ENCODE measurements around the gene ATP5F1C.
"Not testable (repeated sequence)": the region's sequence is repeated elsewhere in the genome, so short reads cannot be mapped to it uniquely, and the experiment has no call there.

The ATP5F1C gene

DNA sequence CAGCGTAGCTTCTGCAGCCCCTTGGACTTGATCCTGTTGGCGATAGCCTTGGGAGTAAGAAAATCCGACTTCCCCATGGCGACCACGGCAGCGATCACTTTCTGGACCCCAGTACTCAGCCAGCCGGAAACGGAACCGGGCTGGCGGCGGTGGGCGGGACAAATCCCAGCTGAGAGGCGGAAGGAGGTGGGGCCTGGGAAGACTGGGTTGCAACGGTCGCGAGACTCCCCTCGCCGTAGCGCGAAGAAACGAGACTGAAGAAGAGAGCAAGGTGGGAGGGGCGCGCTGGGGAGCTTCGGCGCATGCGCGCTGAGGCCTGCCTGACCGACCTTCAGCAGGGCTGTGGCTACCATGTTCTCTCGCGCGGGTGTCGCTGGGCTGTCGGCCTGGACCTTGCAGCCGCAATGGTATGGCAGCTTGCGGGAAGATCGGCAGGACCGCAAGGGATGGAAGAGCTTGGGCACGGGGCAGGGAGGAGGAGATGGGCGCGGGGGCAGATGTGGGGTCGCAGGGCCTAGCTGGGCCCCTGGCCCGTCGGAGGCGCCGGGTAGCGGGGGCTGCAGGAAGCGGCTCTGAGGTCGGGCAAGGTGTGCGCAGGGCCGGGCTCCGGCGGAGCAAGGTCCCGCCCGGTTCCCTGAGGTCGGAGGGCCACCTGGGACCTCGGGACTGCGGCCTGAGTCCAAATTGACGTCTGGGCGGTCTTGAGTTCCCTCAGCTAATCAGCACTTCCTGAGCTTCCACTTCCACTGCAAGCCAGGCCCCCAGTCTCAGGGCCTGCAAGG lies at the start of gene ATP5F1C, which contains the start of gene KIN:
Gene ATP5F1C (plus strand): TSS at position 321 of the 782 bp plus-strand sequence. CDS start 31 bp downstream, at position 352.
Gene KIN (minus strand): TSS at position 137 of the 782 bp plus-strand sequence. CDS start 60 bp downstream, at position 77.
- DNase-seq: peak; percentile 57

- no peak for DNase-seq
Measured at GRCh38 chr10:7738536-7739407, 49.2 kb upstream of the ATP5F1C start.

DNA sequence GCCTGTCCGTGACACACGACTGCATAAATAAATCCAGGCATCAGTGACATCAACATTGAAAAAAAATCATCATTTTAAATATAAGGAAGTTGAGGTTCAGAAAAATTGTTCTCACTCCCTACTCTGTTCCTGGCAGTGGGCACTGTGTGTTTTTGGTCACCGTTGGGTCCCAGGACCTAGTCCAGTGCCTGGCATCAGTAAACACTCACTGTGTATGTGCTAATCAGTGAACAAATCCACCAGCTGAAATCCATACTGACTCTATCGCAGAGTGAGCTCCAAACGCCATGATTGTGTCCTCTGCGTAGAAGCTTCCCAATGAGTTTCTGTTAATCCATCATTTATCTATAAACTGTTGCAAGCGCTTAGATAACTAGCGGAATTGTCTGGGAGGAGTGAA lies 43.7 kb upstream of the ATP5F1C start:
- DNase-seq: no peak

GRCh38 chr10:7748637-7749036 lies 39.3 kb upstream of the ATP5F1C start:
- not testable (repeated sequence) for DNase-seq

DNA sequence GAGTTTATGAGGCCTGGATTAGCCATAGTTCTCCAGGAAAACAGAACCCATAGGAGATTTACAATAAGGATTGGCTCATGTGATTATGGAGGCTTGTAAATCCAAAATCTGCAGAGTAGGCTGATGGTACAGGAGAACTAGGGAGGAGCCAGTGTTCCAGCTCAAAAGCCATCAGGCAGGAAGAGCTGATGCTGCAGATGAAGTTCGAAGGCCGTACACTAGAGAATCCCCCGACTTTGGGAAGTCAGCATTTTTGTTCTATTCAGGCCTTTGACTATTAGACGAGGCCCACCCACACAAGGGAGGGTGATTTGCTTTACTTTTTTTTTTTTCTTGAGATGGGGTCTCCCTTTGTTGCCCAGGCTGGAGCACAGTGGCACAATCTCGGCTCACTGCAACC lies 37.8 kb upstream of the ATP5F1C start:
- no peak for DNase-seq

GRCh38 chr10:7752251-7752650 lies 35.7 kb upstream of the ATP5F1C start:
- DNase-seq: no peak

DNA sequence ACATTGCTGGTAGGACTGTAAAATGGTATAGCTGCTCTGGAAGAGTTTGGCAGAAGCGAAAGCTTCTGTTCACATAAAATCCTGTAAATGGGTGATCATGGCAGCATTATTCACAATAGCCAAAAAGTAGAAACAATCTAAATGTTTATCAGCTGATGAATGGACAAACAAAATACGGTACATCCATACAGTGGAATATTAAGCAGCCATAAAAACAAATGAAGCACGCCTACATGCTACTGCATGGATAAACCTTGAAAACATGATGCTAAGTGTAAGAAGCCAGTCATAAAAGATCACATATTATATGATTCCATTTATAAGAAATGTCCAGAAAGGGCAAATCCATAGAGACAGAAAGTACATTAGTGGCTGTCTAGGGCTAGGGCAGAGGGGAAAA lies 32.9 kb upstream of the ATP5F1C start:
- no peak for DNase-seq

GRCh38 chr10:7756360-7756992 lies 31.5 kb upstream of the ATP5F1C start:
- no peak for DNase-seq

DNA sequence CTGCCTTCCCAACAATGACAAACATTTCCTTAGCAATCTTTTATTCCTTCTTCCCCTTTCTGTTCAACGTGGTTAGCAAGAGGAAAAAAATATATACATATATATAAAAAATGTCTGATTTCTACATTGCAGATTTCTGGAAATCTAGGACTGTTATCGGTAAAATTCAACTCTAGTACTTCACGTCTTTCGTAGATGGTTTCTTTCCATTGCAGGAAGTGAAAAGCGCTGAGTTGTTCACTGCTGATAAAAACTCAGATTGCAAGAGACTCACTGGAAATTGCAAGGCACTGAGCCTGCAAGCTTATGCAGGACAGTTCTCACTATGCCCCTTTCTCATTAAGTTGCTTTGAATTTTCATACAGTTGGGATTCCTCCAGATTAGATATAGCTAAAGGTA lies 24.0 kb upstream of the ATP5F1C start:
- no peak for DNase-seq

- DNase-seq: no peak
Measured at GRCh38 chr10:7766241-7766640, 21.7 kb upstream of the ATP5F1C start.

GRCh38 chr10:7767209-7767608 lies 20.8 kb upstream of the ATP5F1C start:
- DNase-seq: no peak

- DNase-seq: no peak
Measured at GRCh38 chr10:7768417-7768816, 19.6 kb upstream of the ATP5F1C start.

DNA sequence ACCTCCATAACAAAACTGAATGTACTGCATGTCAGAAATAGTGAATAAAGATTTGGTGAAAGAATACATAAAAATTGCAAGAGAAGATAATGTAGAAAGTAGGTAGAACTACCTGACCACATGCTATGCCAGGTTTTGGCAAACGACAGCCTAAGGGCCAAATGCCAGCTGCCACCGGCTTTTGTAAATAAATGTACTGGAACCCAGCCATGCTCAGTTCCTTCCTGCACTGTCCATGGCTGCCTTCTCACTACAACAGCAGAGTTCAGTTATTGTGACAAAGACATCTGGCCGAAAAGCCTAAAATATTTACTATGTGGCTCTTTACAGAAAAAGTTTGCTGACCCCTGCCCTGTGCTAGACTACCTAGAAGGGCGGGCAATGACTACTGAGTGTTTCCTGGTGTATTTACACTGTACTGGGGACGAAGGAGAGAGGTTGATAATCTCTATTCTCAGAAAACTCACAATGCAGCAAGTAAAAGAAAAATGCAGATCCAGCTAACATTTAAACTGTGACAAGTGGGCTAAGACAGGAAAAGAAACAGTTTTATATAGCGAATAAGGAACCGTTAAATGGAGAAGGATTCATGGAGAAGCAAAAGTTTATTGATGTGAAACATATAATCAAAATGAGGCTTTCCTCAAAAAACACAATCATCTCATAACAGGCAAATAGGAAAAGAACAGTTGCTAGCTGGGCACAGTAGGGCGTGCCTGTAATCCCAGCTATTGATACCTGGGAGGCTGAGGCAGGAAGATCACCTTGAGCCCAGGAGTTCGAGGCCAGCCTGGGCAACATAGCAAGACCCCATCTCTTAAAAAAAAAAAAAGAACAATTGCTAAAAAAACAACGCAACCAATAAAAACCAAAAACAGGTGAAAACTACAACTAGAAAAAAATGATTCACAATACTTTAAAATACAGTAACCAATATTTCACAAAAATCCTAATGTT lies 13.9 kb upstream of the ATP5F1C start:
- no peak for DNase-seq

DNA sequence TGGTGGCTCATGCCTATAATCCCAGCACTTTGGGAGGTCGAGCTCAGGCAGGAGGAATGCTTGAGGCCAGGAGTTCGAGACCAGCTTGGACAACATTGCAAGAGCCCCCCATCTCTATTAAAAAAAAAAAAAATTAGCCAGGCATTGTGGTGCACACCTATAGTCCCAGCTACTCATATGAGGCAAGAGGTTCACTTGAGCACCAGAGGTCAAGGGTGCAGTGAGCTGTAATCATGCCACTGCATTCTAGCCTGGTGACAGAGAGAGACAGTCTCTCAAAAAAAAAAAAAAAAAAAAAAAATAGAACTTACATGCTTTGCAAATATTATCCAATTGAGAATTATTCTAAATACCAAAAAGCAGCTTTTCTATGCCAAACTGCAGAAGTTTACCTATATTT lies 11.2 kb upstream of the ATP5F1C start:
- no peak for DNase-seq

DNA sequence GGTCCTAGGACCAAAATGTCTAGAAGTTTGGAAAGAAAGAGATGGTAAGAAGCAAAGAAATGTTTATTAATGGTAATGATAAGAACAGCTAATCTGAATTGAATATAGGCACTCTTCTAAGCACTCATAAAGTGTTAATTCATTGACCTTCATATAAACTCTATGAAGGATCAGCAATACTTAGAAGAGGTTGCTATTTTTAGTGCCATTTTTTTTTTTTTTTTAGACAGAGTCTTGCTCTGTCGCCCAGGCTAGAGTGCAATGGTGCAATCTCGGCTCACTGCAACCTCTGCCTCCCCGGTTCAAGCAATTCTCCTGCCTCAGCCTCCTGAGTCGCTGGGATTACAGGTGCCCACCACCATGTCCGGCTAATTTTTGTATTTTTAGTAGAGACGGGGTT lies 5.8 kb upstream of the ATP5F1C start:
- not testable (repeated sequence) for DNase-seq

- DNase-seq: no peak
Measured at GRCh38 chr10:7786430-7786829, 1.5 kb upstream of the ATP5F1C start.

GRCh38 chr10:7787150-7787856 lies 674 bp upstream of the ATP5F1C start:
- DNase-seq: no peak

DNA sequence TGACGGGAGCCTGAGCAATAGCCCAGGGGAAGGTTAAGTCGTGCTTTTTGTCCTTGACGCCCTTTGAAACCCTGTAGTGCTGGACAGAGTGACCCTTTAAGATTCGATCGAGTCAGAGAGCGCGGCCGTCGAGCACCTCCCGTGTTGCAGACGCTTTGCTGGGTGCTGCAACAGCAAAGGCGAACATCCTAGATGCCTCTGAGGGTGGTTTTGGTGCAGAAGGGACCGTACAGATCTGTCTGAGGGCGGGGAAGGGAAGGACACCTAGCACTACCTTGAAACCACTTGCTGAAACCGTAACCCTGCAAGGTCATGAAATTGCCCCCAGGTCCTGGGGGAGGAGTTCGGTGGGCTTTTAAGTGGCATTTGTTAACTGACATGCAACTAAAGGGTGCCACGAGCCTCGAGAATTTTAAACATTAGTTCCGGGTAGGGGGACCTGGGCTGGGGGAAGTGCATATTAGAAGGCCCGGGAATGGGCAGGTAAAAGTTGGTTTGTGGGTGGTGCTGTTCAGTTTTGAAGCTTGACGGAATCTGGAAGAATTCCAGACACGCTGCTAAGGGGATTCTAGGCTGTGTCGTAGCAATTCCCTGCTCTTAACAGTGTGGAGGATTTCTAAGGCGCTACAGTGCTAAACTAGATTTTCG lies 786 bp downstream of the ATP5F1C start:
- DNase-seq: no peak

DNA sequence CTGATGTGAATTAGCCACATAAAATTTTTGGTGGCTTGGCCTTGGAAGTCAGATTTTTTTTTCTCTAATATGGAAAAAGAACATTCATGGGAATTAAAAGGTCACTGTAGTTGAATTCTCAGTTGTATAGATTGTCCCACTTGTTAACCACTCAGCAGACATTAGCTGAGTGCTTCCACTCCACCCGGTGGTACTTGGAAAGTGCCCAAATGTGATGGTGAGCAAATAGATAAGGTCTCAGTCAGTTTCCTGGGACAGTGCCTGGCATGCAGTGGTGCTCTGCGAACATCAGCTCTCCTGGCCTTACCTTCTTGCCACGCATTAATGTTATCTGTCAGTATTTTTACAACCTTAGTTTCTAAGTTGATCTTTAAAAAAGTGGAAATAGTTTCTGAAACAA lies 1.4 kb downstream of the ATP5F1C start:
- DNase-seq: no peak

DNA sequence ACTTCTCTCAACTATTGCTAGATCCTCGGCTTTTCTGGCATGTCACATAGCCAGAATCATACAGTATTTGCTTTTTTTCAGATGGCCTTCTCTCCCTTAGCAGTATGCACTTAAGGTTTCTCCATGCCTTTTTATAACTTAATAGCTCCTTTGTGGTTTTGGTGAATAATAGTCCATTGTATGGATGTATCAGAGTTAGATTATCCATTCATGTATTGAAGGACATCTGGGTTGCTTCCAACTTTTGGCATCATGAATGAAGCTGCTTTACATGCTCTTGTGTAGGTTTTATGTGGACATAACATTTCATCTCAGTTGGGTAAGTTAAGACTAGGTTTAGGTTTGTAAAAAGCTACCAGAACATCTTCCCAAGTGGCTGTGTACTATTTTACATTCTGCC lies 4.6 kb downstream of the ATP5F1C start:
- DNase-seq: no peak

Measured in NCI-H1417 treated with DMSO at 0.1 percent for 48 hours (cell line).